ENCODE measurements around the gene IDNK. TPM values are rescaled to one million over a fixed set of nuclear protein-coding genes. Genes with fewer than 3 reads are reported as not detected.

The IDNK gene
- 1 to 10 TPM; 2.7 to 4.6 (median 3.0) TPM for total RNA-seq

GRCh38 chr9:83622939-83623678, at the start of gene IDNK:
Gene IDNK, plus strand, starts transcription at chr9:83623143. Its CDS starts 29 bp downstream, at chr9:83623172.
- Histone ChIP-seq H3K27me3 (no peaks in the 10 kb centered on the region), H3K36me3 (peaks cover 0 to 20% (median 0%) of the 10 kb centered on the region in 3 donors), H3K4me3 (peak within 1 kb of the TSS; percentile 64 to 98 (median 84)), H3K4me1 (peaks cover 0 to 22% (median 4%) of the 10 kb centered on the region in 4 donors), H3K27ac (peak within 1 kb of the TSS; percentile 74 to 98 (median 91)), H3K9me3 (no peaks in the 10 kb centered on the region)
- 0 to 1% methylated on average over 40 to 56 of the region's 79 CpGs for WGBS, 2 donors
- DNase-seq (ENCODE audit: low spot score in 2 of 2): peak in 1 of 2 donors; percentile 24
- no peak for TF ChIP-seq EP300 (IDR thresholded peaks at IDR 0.05)
- peak in 1 of 2 donors; percentile 37 for TF ChIP-seq POLR2A (IDR thresholded peaks at IDR 0.05)
- peak in 1 of 5 experiments; percentile 15 for TF ChIP-seq CTCF (IDR thresholded peaks at IDR 0.05)

- no peaks in the 10 kb centered on the region for H3K27me3 ChIP-seq
- no peaks in the 10 kb centered on the region for H3K36me3 ChIP-seq
- TF ChIP-seq EP300 (IDR thresholded peaks at IDR 0.05) (no peak), POLR2A (IDR thresholded peaks at IDR 0.05) (no peak), CTCF (IDR thresholded peaks at IDR 0.05) (no peak)
- no peak overlapping the region for H3K4me3 ChIP-seq
- H3K27ac ChIP-seq: no peak overlapping the region
- peaks cover 0 to 15% (median 5%) of the 10 kb centered on the region in 4 donors for H3K9me3 ChIP-seq
- H3K4me1 ChIP-seq: peaks cover 0 to 12% (median 0%) of the 10 kb centered on the region in 4 donors
- no peak for DNase-seq (ENCODE audit: low spot score in 2 of 2)
- WGBS, 2 donors: 80 to 84% methylated on average over 1 of the region's 1 CpG
Measured at GRCh38 chr9:83574482-83574881, 48.5 kb upstream of the IDNK start.

GRCh38 chr9:83582029-83582428, 40.9 kb upstream of the IDNK start:
- H3K27ac ChIP-seq: no peak overlapping the region
- peak in 1 of 2 donors; percentile 14 for DNase-seq (ENCODE audit: low spot score in 2 of 2)

GRCh38 chr9:83583151-83584014, 39.6 kb upstream of the IDNK start:
- H3K9me3 ChIP-seq: peaks cover 0 to 12% (median 5%) of the 10 kb centered on the region in 4 donors
- H3K27ac ChIP-seq: no peak overlapping the region
- H3K4me3 ChIP-seq: no peak overlapping the region
- peaks cover 0 to 8% (median 0%) of the 10 kb centered on the region in 3 donors for H3K36me3 ChIP-seq
- no peaks in the 10 kb centered on the region for H3K27me3 ChIP-seq
- peaks cover 0 to 9% (median 0%) of the 10 kb centered on the region in 4 donors for H3K4me1 ChIP-seq
- TF ChIP-seq POLR2A (IDR thresholded peaks at IDR 0.05): no peak
- peak; percentile 58 to 69 (median 63) for TF ChIP-seq CTCF (IDR thresholded peaks at IDR 0.05)
- TF ChIP-seq EP300 (IDR thresholded peaks at IDR 0.05): no peak
- DNase-seq (ENCODE audit: low spot score in 2 of 2): peak; percentile 64 to 90
- 56 to 72% methylated on average over 6 of the region's 6 CpGs for WGBS, 2 donors

More at GRCh38 chr9:83582029-83582428, 40.9 kb upstream of the IDNK start:
- H3K27me3 ChIP-seq: no peaks in the 10 kb centered on the region
- TF ChIP-seq POLR2A (IDR thresholded peaks at IDR 0.05) (no peak), EP300 (IDR thresholded peaks at IDR 0.05) (peak in 1 of 2 donors; percentile 33), CTCF (IDR thresholded peaks at IDR 0.05) (no peak)
- H3K4me3 ChIP-seq: no peak overlapping the region
- peaks cover 0 to 8% (median 0%) of the 10 kb centered on the region in 3 donors for H3K36me3 ChIP-seq
- WGBS, 2 donors: 45 to 48% methylated on average over 1 of the region's 1 CpG
- H3K4me1 ChIP-seq: peaks cover 0 to 9% (median 0%) of the 10 kb centered on the region in 4 donors
- peaks cover 0 to 16% (median 7%) of the 10 kb centered on the region in 4 donors for H3K9me3 ChIP-seq
